NCI-H1417 (cell line): ENCODE measurements around the gene PEDS1.
A peak's percentile ranks its signal among the peaks of the same experiment; 100 is the strongest.
"Not testable (repeated sequence)": the region's sequence is repeated elsewhere in the genome, so short reads cannot be mapped to it uniquely, and the experiment has no call there.

Experiments
- DNase-seq, 3 experiments: peaks; one replicate each; lab custom pipeline; 2025; lab: John Stamatoyannopoulos, UW

The PEDS1 gene

DNA sequence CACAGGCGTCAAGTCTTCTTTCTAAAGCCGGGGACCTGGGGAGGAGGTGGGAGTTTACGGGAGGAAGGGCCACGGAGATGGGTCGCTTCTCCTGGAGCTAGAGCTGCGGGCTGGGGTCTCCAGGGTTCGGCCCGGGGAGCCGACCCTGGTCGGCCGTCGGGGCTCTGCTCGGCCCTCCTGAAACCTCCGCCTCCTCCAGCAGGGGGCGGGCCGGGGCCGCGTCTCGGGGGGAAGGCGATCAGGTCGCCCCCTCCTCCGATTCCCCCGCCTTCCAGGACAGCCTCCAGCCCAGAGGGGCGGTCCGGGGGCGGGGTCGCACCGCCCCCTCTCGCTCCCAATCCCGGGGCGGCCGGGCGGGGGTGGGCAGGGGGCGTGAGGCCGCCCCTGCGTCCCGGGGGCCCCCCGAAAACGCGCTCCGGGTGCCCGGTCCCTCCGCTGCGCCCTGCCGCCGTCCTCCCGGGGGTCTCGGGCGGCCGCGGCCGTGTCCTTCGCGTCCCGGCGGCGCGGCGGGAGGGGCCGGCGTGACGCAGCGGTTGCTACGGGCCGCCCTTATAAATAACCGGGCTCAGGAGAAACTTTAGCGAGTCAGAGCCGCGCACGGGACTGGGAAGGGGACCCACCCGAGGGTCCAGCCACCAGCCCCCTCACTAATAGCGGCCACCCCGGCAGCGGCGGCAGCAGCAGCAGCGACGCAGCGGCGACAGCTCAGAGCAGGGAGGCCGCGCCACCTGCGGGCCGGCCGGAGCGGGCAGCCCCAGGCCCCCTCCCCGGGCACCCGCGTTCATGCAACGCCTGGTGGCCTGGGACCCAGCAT, 36.9 kb upstream of the PEDS1 start, which contains the start of gene CEBPB:
Gene CEBPB (plus strand): TSS at position 580 of the 814 bp plus-strand sequence. CDS start 204 bp downstream, at position 784.
- DNase-seq: peak; percentile 70 to 91 (median 86)

DNA sequence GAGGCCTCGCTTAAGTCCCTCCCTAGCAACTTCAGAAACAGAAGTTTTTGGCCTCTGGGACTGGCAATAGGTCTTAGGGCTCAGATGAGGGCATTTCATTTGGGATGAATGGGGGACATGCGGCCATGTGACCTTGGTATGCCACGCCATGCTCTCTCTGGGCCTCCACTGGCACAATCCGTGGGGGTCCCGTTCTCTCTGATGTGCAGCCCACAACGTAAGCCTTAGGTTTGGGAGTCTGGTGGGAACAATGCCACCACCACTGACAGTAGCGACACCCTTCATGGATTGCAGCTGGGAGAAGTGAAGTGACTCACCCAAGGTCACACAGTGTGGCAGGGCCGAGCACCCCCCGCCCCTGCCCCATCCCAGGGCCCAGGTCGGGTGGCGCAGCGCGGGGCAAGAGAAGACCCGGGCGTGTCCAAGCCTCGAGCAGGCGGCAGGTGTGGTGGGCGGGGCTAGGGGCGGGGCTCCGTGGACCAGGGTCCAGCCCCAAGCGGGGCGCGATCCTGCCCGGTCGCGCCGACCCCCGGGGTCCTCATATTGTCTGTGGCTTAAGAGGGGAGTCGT, 36.2 kb upstream of the PEDS1 start:
- DNase-seq: peak in 2 of 3 experiments; percentile 24 to 63

DNA sequence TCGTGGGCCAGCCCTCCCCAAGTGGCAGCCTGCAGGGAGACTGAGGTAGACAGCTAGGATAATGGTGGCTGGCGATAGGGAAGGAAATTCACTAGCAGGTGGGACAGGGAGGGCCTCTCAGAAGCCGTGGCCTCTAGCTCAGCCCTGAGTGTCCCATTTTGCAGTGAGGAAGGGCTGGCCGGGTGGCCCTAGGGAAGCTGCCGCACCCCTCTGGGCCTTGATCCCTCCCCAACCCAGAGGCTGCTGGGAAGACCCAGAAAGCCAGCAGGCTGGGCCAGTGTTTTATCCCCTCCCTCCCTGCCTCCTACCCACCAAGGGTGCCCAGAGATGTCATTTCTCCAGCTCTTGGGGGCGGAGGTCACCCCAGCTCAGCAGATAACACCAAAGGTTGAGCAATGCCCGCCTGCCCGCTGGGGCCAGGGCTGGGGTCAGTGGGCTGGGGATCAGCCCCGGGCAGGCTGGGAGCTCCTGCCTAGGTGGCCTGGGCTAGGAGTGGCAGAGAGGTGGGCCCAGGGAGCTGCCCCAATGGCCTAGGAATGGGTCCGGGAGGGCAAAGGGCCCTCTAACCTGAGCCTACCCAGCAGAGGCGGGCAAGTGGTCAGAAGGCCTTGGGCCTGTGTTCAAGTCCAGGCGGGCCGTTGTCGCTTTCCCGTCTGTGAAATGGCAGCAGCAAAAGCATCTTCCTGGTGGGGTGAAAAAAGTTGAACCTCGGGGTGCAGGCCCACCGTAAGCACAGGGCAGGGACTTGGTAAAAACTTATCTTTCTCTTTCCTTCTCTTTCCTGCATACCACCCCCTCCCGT, 35.6 kb upstream of the PEDS1 start:
- DNase-seq: no peak

DNA sequence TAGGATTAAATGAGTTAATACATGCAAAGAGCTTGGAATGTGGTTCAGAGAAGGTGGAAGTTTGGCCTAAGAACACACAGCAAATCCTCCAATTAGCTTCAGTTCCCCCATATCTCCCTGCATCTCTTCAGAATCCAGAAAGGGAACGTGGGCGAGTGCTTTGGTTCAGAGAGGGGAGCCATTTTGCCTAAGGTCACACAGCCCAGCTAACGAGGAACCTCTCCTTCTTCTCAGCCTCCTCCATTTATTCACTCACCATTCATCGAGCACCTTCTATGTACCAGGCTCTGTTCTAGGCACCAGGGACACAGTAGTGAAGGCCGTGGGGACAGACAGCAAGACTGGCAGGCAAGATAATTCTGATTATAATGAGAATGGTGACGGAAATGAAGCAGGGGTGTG, 34.8 kb upstream of the PEDS1 start:
- no peak for DNase-seq

DNA sequence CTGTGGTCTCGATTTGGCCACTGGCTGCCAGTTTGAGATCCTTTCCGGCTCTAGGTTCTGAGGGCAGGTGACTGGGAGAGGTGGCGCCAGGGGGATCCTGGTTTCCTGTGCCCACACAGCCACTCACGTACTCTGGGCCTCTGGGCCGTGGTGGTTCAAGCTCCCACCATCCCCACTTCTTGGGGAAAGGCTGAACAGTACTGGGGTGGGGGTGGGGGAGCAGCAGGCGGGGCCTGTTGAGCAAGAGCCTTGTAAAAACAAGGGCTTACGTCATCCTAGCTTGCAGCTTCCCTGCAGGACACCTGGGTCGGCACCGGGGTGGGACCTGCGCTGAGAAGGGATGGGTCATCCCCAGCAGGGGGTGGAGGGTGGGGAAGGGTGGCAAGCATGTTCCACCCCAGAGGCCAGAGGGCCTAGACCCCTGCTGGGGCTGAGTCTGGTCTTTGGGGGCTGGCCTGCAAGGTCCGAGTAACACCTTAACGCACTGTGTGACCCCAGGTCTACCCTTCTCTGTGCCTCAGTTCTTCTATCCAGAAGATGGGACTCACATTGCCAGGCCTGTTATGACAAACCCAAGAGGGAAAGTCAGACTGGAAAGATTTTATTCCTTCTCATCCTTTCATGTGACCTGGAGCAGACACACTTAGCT, 34.0 kb upstream of the PEDS1 start:
- DNase-seq: no peak

DNA sequence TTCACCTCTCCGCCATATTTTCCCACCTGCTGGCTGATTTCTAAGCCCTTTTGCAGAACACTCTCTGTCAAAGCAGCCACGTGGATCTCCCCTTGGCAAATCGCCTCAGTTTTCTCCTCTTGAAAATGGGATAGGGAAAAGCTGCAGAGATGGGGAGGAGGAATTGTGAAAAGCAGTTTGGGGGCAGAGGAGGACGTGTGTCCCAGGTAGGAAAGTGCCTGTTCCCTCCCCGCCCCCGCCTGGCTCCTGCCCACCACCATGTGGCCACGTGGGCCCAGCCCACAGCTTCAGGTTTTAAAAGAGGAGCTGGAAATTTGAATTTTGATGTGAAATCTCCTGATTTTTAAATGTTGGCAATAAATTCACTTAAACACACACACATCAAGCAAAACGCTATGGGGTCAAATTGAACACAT, 33.5 kb upstream of the PEDS1 start:
- no peak for DNase-seq

DNA sequence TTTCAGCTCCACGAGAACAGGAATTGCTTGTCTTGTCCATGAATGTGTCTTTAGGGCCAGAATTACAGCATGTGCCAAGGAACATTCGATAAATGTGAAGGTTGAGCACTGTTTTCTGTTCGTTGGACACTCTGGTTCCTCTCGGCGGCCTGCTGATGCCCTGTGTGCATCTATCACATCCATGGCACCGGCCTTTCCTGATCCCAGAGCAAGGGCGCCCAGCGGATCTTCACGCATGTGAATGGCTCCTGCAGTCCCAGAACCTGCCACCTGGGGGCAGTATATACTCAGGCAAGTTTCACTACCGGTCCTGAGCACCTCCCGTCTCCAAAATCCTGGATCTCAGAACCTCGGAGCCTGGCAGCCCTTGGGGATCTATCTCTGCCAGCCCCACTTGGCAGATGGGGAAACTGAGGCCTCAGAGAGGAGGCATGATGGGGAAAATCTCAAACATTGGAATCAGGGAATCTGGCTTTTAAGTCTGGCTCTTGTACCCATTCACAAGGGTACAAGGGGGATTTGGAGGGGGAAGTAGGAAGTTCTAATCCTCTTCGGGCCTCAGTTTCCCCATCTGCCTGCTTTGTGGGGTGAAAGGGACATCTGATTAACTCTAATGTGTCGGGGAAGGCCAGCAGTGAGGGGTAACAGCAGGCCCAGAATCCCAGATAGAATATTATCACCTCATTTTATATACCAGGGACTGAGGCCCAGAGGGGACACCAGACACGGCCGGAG, 32.8 kb upstream of the PEDS1 start:
- peak; percentile 82 to 92 (median 91) for DNase-seq

DNA sequence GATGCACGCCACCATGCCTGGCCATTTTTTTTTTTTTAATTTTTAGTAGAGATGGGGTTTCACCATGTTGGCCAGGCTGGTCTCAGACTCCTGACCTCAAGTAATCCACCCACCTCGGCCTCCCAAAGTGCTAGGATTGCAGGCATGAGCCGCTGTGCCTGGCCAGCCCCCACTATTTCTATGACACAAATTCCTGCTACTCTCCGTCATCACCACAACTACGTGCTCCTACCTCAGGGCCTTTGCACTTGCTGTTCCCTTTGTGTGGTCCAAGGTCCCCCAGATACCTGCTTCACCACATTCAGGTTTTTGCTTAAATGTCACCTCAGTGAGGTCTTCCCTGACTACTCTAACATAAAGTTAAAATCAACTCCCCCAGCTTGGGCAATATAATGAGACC, 31.9 kb upstream of the PEDS1 start:
- no peak for DNase-seq

DNA sequence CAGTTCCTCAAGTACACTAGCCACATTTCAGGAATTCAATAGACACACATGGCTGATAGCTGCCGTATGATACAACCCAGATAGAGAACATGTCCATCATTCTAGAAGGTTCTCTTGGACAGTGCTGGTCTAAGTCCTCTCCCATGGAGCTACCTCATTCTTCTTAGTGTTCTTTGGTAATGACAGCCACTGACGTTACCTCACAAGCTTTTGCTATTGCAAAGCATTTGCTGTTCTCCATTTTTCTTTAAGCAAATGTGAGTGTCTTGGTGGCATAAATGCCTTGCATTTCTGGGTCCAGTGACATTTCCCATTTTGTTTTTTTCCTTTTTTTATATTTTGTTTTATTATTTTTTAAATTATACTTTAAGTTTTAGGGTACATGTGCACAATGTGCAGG, 28.8 kb upstream of the PEDS1 start:
- no peak for DNase-seq

DNA sequence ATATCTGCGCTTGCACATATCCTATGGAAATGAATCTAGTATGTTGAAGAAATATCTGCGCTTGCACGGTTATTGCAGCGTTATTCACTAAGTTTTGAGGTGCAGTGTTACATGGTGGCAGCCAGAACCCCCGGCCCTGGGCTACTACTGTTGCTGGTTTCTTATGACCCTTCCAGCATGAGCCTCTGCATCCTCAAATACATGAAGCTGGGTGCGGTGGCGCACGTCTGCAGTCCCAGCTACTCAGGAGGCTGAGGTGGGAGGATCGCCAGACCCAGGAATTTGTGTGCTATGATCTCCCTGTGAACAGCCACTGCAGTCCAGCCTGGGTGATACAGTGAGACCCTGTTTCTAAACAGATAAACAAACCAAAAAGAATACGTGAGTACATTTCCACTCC, 27.8 kb upstream of the PEDS1 start:
- no peak for DNase-seq

DNA sequence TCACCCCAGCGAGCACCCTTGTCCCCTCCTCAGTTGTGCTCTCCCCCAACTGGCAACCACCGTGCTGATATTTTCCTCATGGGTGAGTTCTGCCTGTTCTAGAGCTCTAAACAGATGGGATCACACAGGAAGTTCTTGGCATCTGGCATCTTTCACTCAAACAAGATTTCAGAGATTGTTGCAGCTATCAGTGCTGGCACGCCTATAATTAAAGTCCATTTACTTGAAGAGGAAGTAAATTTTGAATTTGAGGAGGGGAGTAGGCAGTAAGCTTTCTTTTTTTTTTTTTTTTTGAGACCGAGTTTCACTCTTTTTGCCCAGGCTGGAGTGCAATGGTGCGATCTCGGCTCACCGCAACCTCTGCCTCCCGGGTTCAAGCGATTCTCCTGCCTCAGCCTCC, 25.1 kb upstream of the PEDS1 start:
- not testable (repeated sequence) for DNase-seq

DNA sequence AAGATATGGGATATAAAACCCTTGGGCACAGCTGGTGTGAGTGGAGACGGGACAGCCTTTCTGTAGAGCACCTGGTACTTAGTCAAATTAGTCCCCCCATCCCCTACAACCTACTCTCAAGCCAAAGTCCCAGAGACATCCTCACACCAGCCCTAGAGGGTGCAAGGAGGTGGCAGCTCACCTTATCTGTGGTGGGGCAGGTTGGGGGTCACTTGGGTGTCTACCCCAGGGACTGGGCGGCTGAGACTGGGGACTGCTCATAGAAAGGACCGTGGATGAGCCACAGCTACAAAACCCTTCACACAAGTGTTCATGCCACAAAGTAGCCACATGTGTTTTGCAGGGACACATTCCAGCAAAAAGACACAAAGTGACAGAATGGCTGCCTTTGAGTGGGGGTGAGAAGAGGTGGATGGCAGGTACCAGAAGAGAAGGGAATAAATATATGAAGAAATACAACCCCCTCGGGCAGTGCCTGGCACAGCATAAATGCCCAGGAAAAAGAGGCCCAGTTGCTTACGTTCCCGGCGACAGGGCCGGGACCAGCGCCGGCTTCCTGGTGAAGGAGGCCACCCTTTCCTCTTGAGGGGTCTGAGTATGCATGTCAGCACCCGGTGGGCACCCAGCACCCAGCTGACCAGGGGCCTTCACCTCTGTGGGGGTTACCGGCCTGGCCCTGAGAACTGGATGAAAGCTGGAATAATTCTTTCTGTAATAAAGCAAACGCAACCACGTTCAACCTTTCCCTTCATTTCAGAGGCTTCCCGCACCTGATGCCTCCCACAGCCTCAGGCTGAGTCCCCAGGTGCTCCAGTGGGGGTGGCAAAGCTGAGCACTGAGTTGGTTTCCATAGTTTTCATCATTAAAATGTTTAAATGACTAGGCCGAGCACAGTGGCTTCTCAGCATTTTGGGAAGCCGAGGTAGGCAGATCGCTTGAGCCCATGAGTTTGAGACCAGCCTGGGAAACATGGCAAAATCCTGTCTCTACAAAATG, 22.7 kb upstream of the PEDS1 start:
- no peak for DNase-seq

DNA sequence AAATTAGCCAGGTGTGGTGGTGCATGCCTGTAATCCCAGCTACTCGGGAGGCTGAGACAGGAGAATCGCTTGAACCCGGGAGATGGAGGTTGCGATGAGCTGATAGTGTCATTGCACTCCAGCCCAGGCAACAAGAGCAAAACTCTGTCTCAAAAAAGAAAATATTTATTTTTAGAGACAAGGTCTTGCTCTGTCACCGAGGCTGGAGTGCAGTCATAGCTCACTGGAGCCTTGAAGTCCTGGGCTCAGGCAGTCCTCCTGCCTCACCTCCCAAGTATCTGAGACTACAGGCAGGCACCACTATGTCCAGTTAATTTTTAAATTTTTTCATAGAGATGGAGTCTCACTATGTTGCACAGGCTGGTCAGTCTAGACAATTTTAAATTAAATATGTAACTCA, 20.9 kb upstream of the PEDS1 start:
- no peak for DNase-seq

DNA sequence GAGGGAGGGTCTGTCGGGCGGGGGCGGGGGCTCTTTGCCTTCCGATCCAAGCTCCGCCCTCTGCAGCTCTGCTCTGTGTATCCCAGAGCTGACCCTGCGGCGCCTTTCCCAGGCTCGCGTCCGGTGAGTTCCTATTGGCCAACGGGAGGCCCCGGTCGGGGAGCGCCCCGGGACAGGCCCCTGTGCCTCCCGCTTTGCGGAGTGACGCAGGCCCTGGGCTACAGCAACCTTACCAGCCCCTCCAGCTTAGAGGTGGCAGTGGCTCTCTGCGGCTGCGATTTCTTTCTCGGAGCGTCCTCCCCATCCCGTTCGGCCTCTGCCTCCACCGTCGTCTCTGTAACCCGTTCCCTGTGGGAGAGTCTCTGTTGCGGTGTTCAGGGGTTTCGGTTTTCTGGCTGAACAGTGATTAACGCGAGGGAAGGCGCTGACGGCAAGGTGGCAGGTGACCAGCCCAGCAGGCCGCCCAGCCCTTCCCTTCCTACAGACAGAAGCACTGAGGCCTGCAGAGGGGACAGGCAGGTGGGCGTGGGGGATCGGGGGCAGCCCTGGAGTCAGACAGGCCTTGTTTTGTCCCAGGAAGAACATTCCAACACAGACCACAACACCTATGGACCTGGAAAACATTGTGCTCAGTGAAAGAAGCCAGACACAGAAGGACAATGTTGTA, 19.0 kb upstream of the PEDS1 start:
- peak in 2 of 3 experiments; percentile 61 to 72 for DNase-seq

DNA sequence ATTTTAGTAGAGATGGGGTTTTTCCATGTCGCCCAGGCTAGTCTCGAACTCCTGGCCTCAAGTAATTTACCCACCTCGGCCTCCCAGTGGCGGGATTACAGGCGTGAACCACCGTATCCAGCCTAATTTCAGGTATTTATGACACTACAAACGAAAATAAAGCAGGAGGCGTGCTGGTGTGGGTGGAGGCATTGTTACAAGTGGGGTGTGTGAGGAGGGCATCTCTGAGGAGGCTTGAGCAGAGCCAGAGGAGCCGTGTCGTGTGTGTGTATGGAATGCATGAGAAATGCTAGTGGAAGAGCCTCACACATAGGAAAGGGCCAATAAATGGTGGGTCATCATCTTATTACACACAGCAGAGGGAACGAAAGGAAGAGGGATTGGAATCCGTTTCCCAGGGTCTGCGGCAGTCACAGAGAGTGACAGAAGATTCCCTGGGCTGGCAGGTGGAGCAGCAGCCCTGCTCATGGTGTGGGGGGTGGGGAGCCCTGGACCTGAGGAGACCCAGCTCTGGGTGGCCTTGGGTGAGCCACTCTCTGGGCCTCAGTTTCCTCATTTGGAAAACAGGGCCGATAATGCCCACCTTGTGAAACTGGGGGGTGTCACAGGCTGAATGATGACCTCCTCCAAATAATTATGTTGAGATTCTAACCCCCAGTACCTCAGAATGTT, 17.2 kb upstream of the PEDS1 start:
- DNase-seq: no peak

DNA sequence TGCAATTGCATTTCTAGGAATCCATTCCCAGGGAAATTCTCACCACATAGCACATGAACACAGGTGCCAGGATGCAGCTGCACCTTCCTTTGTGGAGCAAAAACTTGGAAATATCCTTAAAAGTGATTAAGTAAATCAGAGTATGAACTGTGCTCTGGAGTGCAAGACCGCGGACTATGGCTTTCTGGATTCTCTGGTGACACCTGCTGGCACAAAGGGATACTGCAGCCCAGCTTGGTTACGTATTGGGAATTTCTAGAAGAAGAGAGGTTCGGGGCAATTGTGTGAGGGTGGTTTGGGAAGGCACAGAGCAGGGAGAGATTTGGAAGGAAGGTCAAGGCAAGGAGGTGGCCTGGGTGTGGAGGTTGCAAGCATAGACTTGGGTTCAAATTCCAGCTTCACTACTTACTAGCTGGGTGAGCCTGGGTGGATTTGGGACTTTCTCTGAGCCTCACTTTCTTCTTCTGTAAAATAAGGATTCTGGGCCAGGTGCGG, 15.9 kb upstream of the PEDS1 start:
- peak; percentile 56 to 83 (median 77) for DNase-seq

DNA sequence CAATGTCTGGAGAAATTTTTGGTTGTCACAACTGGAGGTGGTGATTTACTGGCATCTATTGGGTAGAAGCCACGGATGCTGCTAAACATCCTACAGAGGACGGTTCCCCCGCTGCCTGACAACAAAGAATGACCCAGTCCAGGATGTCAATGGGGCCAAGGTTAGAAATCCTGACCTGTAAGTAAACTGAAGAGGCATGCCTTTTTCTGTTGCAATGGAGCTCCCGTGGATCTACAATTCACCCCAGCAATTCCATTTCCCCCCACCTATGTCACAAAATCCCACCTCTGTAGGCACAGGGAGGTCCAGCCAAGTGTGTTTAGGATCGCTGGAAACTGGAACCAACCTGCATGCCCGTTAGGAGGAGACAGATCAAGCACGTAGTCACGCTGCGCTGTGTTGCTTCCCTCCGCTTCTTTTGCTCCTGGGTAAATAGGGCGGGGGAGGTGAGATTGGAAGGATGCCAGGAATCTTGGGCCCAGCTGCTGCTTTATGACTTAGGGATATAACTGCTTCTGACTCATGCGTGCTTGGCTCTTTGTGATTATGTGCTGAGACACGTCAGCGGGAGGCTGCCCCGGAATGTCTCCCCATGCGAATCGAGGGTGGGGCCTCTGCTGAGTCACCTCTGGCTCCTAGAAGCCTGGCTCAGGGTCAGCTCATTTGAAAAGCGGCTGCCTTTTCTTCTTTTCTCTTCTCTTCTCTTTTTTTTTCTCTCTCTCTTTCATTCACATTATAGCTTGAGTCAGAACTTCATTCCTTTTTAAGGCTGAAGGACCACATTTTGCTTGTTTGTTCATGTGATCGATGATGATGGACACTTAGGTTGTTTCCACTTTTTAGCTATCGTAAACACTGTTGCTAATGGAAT, 12.4 kb upstream of the PEDS1 start:
- DNase-seq: peak; percentile 96 to 100 (median 97)
